ENCODE results near the gene DHRS3.
"Not testable (repeated sequence)": the region's sequence is repeated elsewhere in the genome, so short reads cannot be mapped to it uniquely, and the experiment has no call there.

Gene DHRS3

GRCh38 chr1:12617901-12618660, at the start of gene DHRS3:
Gene DHRS3, minus strand, starts transcription at chr1:12618210. Its CDS starts 862 bp downstream, at chr1:12617348.
- DNase-seq (ENCODE audit: low read depth) = no peak

GRCh38 chr1:12666141-12666735, 48.2 kb upstream of the DHRS3 start:
- no peak for DNase-seq (ENCODE audit: low read depth)

GRCh38 chr1:12665511-12665910, 47.5 kb upstream of the DHRS3 start:
- DNase-seq (ENCODE audit: low read depth) = no peak

- no peak for DNase-seq (ENCODE audit: low read depth)
Measured at GRCh38 chr1:12662556-12662955, 44.5 kb upstream of the DHRS3 start.

- no peak for DNase-seq (ENCODE audit: low read depth)
Measured at GRCh38 chr1:12661606-12662219, 43.7 kb upstream of the DHRS3 start.

GRCh38 chr1:12658531-12659453, 40.8 kb upstream of the DHRS3 start:
- DNase-seq (ENCODE audit: low read depth) = peak; percentile 60

GRCh38 chr1:12657885-12658512, 40.0 kb upstream of the DHRS3 start:
- not testable (repeated sequence) for DNase-seq (ENCODE audit: low read depth)

GRCh38 chr1:12657060-12657884, 39.3 kb upstream of the DHRS3 start:
- no peak for DNase-seq (ENCODE audit: low read depth)

- DNase-seq (ENCODE audit: low read depth) = no peak
Measured at GRCh38 chr1:12656575-12656974, 38.6 kb upstream of the DHRS3 start.

GRCh38 chr1:12654657-12655056, 36.6 kb upstream of the DHRS3 start:
- no peak for DNase-seq (ENCODE audit: low read depth)

- no peak for DNase-seq (ENCODE audit: low read depth)
Measured at GRCh38 chr1:12654004-12654567, 36.1 kb upstream of the DHRS3 start.

GRCh38 chr1:12649971-12650421, 32.0 kb upstream of the DHRS3 start:
- DNase-seq (ENCODE audit: low read depth) = no peak

GRCh38 chr1:12648741-12649140, 30.7 kb upstream of the DHRS3 start:
- no peak for DNase-seq (ENCODE audit: low read depth)

GRCh38 chr1:12645401-12645800, 27.4 kb upstream of the DHRS3 start:
- not testable (repeated sequence) for DNase-seq (ENCODE audit: low read depth)

- DNase-seq (ENCODE audit: low read depth) = no peak
Measured at GRCh38 chr1:12644829-12645228, 26.8 kb upstream of the DHRS3 start.

- no peak for DNase-seq (ENCODE audit: low read depth)
Measured at GRCh38 chr1:12644237-12644636, 26.2 kb upstream of the DHRS3 start.

- DNase-seq (ENCODE audit: low read depth) = no peak
Measured at GRCh38 chr1:12643785-12644184, 25.8 kb upstream of the DHRS3 start, which contains the start of gene AADACL4. Gene AADACL4, plus strand, starts transcription at chr1:12644085. Its CDS starts 462 bp downstream, at chr1:12644547.

- no peak for DNase-seq (ENCODE audit: low read depth)
Measured at GRCh38 chr1:12643079-12643478, 25.1 kb upstream of the DHRS3 start.

- no peak for DNase-seq (ENCODE audit: low read depth)
Measured at GRCh38 chr1:12640958-12641272, 22.9 kb upstream of the DHRS3 start.

- DNase-seq (ENCODE audit: low read depth) = no peak
Measured at GRCh38 chr1:12640237-12640957, 22.4 kb upstream of the DHRS3 start.
